Renal cortex interstitium (tissue), 11 donors: ENCODE data around the gene ITGA2B. TPM values are rescaled to one million over a fixed set of nuclear protein-coding genes. Genes with fewer than 3 reads are reported as not detected.
A peak's percentile ranks its signal among the peaks of the same experiment; 100 is the strongest.
"Not testable (repeated sequence)": the region's sequence is repeated elsewhere in the genome, so short reads cannot be mapped to it uniquely, and the experiment has no call there.

Experiments
- DNase-seq, 11 donors: peaks; one replicate each; pipeline ENCODE4 v3.0.0-alpha.2; 2013; ENCODE audit warnings: low read depth in 9 of 11, low spot score in 4 of 11; ENCODE audit errors: extremely low read depth in 1 of 11
- polyA plus RNA-seq, 3 donors: library from polyadenylated mRNA; unstranded; fragments of 120-200 nt; gene quantifications; one replicate each; pipeline ENCODE4 v1.2.1, GENCODE V29; 2013; ENCODE audit not compliant: insufficient read length in 3 of 3

Gene ITGA2B
- polyA plus RNA-seq, 3 donors, result 3.2 to 7.7 (median 5.8) TPM

GRCh38 chr17:44396946-44397345 is 7.5 kb upstream of the ITGA2B start:
- no peak for DNase-seq

DNA sequence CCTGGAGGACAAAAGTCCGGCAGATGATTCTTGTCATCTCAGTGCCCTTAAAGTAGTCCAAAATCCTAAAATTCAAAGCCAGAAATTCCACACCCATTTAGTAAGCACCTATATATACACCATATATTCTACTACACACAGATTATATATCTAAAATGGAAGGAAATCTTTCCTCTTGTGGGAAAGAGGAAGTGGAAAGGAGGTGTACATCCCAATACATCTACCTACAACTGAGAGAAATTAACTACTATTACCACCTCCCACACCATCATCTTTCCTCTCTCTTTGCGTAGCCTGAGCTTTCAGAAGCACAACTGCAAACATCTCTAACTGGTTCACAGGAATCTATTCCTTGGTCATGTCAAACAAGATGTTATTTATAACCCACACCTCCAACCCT is 5.4 kb upstream of the ITGA2B start:
- DNase-seq, result no peak

- DNase-seq, result not testable (repeated sequence)
These were observed 4.7 kb upstream of the ITGA2B start for GRCh38 chr17:44394112-44394511.

- no peak for DNase-seq
These were observed 911 bp upstream of the ITGA2B start for GRCh38 chr17:44390250-44390870.

DNA sequence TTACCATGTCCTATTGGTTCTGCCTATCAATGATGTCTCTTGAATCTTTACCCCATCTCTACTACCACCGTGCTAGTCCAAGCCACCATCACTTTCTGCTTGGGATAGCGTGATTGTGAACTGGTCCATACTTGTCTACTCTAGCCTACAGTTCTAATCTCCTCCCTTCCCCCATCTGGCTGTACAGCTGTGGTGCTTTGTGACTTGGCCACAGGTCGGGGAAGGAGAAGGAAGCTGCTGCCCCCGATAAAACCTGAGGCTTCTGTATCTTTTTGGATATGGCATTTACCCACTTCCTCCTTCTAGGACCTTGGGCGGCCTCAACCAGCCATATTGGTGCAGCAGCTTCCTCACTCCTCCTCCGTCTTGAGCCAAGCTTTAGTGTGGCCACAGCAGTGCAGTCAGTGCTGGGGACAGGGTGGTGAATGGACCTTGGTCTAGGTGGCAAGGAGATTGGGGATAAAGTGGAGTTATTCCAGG is 314 bp upstream of the ITGA2B start:
- no peak for DNase-seq

GRCh38 chr17:44387804-44388203 is 1.6 kb downstream of the ITGA2B start:
- no peak for DNase-seq

- DNase-seq, result no peak
These were observed 3.3 kb downstream of the ITGA2B start for GRCh38 chr17:44386182-44386525.

DNA sequence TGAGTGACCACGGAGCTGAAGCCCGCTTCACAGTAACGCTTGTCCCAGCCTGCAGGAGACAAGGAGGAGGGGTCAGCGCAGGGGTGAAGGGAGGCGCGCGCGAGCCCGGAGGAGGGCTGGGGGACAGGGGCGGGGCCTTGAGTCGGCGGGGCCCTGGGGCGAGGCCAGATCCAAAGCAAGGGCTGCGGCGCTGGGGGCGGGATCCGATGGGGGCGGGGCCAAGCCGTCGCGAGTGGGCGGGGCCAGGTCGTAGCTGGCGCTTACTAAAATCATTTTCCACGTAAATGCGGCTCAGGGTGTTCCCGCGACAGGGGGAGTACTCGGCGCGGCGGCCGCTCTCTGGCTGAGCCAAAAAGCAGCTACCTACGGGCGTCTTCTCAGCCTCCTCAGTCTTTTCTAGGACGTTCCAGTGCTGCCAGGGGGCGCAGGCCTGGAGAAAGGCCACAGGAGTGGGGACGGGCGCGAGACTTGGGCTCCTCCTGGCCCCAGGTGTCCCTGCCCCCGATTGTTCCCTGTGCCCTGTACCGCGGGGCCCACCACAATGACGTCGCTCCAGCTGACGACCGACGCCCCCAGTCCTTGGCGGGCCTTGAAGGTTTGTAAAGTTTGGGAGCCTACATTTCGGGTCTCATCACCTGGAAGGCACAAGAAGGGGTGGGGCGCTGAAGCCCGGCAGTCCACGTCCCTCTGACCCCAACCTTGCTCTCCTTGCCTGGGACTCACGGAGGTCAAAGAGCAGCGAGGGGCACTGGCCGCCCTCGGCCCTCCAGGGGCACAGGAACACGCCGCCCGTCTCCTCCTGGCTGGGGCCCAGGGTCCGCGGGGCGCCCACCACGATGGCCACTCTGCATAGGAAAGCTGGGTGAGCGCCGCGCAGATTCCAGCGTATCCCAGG is 3.9 kb downstream of the ITGA2B start:
- peak in 6 of 11 donors; percentile 44 to 79 (median 76) for DNase-seq

DNA sequence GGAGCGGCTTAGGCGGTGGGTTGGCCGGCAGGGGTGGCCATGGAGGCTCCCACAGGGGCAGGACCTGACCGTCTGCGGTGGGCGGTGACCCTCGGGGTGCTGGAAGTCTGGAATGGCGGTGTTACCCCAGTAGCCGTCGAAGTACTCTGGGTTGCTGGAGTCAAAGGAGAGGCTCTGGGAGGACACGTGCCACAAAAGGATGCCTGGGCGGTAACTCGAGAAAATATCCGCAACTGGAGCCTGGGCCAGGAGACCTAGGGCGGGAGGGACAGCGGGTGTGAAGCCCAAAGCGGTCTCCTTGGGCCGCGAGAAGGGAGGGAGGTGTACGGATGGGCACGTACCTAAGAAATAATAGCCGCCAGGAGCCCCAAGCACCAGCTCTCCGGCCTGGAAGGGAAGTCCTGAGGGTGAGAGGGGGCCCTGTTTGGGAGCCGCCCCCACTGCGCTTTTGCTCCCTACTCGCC is 4.6 kb downstream of the ITGA2B start:
- DNase-seq, result no peak

GRCh38 chr17:44384281-44384822 is 5.1 kb downstream of the ITGA2B start:
- no peak for DNase-seq

GRCh38 chr17:44383861-44384260 is 5.6 kb downstream of the ITGA2B start:
- no peak for DNase-seq

- DNase-seq, result no peak
These were observed 6.1 kb downstream of the ITGA2B start for GRCh38 chr17:44383363-44383762.

DNA sequence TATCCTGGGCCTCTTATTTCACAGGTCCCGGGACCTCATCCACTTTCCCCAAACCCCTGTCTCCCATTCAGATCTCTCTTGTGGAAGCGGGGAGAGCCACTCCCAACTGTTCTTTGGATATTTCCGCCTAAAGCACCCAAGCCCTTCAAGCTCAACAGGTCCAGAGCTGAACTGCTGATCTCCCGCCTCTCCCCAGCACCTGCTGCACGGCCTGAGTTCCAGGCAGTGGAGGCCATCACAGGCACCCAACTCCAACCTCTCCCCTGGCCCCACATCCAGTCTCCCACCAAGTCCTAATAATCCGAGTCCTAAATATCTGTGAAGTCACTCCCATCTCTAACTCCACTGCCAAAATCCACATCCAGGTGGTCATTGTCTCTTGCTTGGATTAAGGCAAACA is 6.5 kb downstream of the ITGA2B start:
- no peak for DNase-seq

DNA sequence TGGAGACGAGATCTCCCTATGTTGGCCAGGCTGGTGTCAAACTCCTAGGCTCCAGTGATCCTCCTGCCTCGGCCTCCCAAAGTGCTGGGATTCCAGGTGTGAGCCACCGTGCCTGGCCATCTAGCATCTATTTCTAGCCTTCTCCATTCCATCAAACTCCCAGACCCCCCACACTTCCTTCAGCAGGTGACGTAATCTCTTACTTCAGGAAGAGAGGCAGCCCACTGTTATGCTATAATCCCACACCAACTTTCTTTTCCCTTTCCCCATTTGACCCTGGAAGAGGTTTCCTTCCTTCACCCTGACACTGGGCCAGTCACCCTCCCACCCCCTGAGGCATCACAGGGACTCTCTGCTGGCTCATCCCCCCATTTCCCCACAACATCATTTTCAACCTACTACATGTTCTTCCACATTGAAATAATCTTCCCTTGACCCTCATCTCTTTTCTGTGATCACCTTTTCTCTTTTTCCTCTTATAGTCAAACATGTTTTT is 7.6 kb downstream of the ITGA2B start:
- DNase-seq, result no peak

GRCh38 chr17:44380767-44381166 is 8.7 kb downstream of the ITGA2B start:
- DNase-seq, result no peak

DNA sequence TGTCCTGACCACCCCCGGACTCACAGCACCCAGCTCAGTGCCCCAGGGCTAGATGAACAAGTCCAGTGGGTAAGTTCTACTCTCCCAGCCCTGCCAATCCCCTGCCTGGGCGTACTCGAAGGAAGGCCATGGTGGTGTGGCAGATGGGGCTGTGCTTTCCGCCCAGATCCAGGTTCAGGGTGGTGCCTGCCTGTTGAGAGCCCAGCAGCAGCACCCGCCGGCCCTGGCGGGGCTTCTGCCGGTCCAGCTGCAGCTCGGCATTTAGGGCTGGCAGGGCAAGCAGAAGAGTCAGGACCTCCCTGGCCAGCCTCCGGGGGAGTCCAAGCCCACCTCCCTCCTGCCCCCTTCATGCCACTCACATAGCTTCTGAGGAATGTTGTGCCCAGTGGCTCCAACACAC is 9.6 kb downstream of the ITGA2B start:
- DNase-seq, result no peak

GRCh38 chr17:44378171-44378705 is 11.2 kb downstream of the ITGA2B start:
- no peak for DNase-seq

GRCh38 chr17:44376779-44377178 is 12.7 kb downstream of the ITGA2B start:
- no peak for DNase-seq

DNA sequence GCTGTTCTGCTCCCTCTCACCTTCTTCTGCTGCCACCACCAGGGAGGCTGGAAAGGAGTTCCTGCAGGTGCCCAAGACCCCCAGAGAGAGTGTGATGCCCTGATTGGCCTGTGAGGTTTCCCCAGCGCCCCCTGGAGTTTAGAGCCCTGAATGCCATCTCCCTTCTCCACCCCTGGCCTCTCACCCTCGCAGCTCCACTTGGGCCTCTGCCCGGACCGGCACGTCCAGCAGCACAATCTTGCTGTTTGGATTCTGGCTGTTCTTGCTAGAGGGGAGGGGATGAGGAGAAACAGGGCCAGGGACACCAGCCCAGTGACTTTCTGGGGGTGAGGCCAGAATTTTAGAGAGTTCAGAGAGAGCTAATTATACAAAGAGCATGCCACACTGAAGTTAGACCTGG is 13.3 kb downstream of the ITGA2B start:
- no peak for DNase-seq
